ENCODE data around the gene RCOR1. TPM values are rescaled to one million over a fixed set of nuclear protein-coding genes. Genes with fewer than 3 reads are reported as not detected.
A peak's percentile ranks its signal among the peaks of the same experiment; 100 is the strongest.

The RCOR1 gene
- total and polyA plus RNA-seq, 2 of the 8 experiments (the other 6 are each of a cell fraction or from before 2014, with no cell fraction given) = 12.3 to 26.3 TPM

- Histone ChIP-seq H2AFZ (ENCODE audit: low read length) (no peak overlapping the region), H4K91ac (replicated peaks; ENCODE audit: insufficient read length, low read length) (no peak overlapping the region), H2BK120ac (replicated peaks; ENCODE audit: low read depth, low read length) (no peak overlapping the region), H3K36me3 (ENCODE audit: control insufficient read depth in 2 of 4, insufficient read depth in 4 of 4, low read length in 3 of 4) (peaks cover 2 to 30% (median 5%) of the 10 kb centered on the region in 4 experiments; a peak in 5 of 8 replicates), H3K79me1 (ENCODE audit: low read depth, low read length) (no peaks in the 10 kb centered on the region), H2BK20ac (ENCODE audit: low read length) (no peak overlapping the region), H2BK5ac (ENCODE audit: low read depth, low read length) (no peak overlapping the region), H4K20me1 (replicated peaks in 1 of 2; ENCODE audit: control insufficient read depth in 1 of 2, insufficient read depth in 2 of 2, low read length in 2 of 2) (peaks cover 0 to 6% of the 10 kb centered on the region in 2 experiments), H3K9me3 (ENCODE audit: insufficient read depth in 2 of 2, low read depth in 1 of 2, low read length in 1 of 2) (no peaks in the 10 kb centered on the region), H3K4ac (replicated peaks; ENCODE audit: insufficient read length, low read depth, low read length) (no peak overlapping the region), H3K4me1 (replicated peaks in 1 of 4; ENCODE audit: control insufficient read depth in 3 of 4, insufficient read depth in 4 of 4, low read length in 3 of 4) (no peaks in the 10 kb centered on the region), H3K18ac (ENCODE audit: extremely low read depth, low read length) (no peak overlapping the region), H3K4me2 (ENCODE audit: insufficient read depth in 1 of 2, low read depth in 2 of 2, low read length in 2 of 2) (no peak overlapping the region), H3K27me3 (replicated peaks in 1 of 4; ENCODE audit: control insufficient read depth in 3 of 4, extremely low read depth in 1 of 4, insufficient read depth in 3 of 4, low read length in 3 of 4) (no peaks in the 10 kb centered on the region), H4K8ac (ENCODE audit: extremely low read depth, insufficient read depth, low read length) (no peak overlapping the region), H3K14ac (ENCODE audit: insufficient read length) (no peak overlapping the region), H3K9ac (replicated peaks in 1 of 4; ENCODE audit: extremely low read depth in 1 of 4, low read depth in 3 of 4, low read length in 3 of 4) (no peak overlapping the region), H3K23me2 (ENCODE audit: low read depth, low read length) (no peaks in the 10 kb centered on the region), H2AK5ac (ENCODE audit: low read depth, low read length) (no peak overlapping the region), H4K5ac (ENCODE audit: insufficient read length, low read depth, low read length) (no peak overlapping the region), H2BK15ac (ENCODE audit: low read length) (no peak overlapping the region), H3K56ac (replicated peaks; ENCODE audit: insufficient read length, low read depth, low read length) (no peak overlapping the region), H3K27ac (ENCODE audit: low read depth, low read length) (no peak overlapping the region), H3K23ac (ENCODE audit: insufficient read length) (no peak overlapping the region), H3K4me3 (ENCODE audit: extremely low read depth in 1 of 4, insufficient read depth in 2 of 4, low read depth in 3 of 4, low read length in 4 of 4) (no peak overlapping the region), H3K79me2 (ENCODE audit: control insufficient read depth in 1 of 2, insufficient read depth in 2 of 2, low read length in 2 of 2) (no peaks in the 10 kb centered on the region), H2BK12ac (ENCODE audit: low read depth, low read length) (no peak overlapping the region)
- FAIRE-seq (no peak), DNase-seq (ENCODE audit: low read depth in 1 of 2, low spot score in 2 of 2) (peak in 1 of 2 experiments; percentile 23)
- 94% methylated on average over 5 of the region's 5 CpGs; no CpG with 5 or more reads in 1 of the 2 experiments for WGBS, 2 experiments (ENCODE audit: extremely low coverage in 1 of 2, insufficient coverage in 1 of 2, insufficient read length in 1 of 2, insufficient replicate concordance in 2 of 2, low coverage in 1 of 2, low lambda C conversion rate in 2 of 2, missing lambda C conversion rate in 1 of 2)
- CTCF ChIA-PET (ENCODE audit: partially characterized antibody) = interaction anchor here (0.7 to 1.4 kb wide), 4 partner anchors 12 to 122 kb away, joined by 3 to 5 read pairs (median 3); no protein-coding TSS in a partner anchor
- POLR2A ChIA-PET (ENCODE audit: partially characterized antibody) = no interaction called here
- no peak for TF ChIP-seq NANOG (IDR thresholded peaks at IDR 0.05; ENCODE audit: insufficient read depth, low read depth, low read length, poor library complexity, severe bottlenecking)
- TF ChIP-seq TBP (IDR thresholded peaks at IDR 0.05; ENCODE audit: low read depth, low read length) = no peak
- TF ChIP-seq PHF8 (conservative IDR thresholded peaks at IDR 0.05; ENCODE audit: low read depth, low read length) = no peak
- TF ChIP-seq MAFK (IDR thresholded peaks at IDR 0.05; ENCODE audit: low read depth, low read length) = no peak
- no peak for TF ChIP-seq JUND (IDR thresholded peaks at IDR 0.05; ENCODE audit: low read length)
- no peak for TF ChIP-seq RNF2 (IDR thresholded peaks at IDR 0.05; ENCODE audit: borderline replicate concordance, low read depth, low read length, missing control alignments, poor library complexity, severe bottlenecking)
- no peak for TF ChIP-seq SAP30 (IDR thresholded peaks at IDR 0.05; ENCODE audit: insufficient read depth, insufficient replicate concordance, low read length)
- no peak for TF ChIP-seq RXRA (IDR thresholded peaks at IDR 0.05; ENCODE audit: insufficient read depth, low read depth, low read length)
- no peak for TF ChIP-seq POLR2A (IDR thresholded peaks at IDR 0.05; ENCODE audit: control extremely low read depth in 1 of 2, low read depth in 2 of 2, low read length in 2 of 2)
- TF ChIP-seq NRF1 (IDR thresholded peaks at IDR 0.05; ENCODE audit: low read depth, low read length) = no peak
- no peak for TF ChIP-seq TEAD4 (IDR thresholded peaks at IDR 0.05; ENCODE audit: low read depth, low read length)
- TF ChIP-seq ASH2L (IDR thresholded peaks at IDR 0.05; ENCODE audit: low read length) = no peak
- TF ChIP-seq USF2 (IDR thresholded peaks at IDR 0.05; ENCODE audit: low read length) = no peak
Measured at GRCh38 chr14:102717276-102717675, 124.8 kb downstream of the RCOR1 start.
